CD14-positive monocyte (primary cell): ENCODE data around the gene C1RL. TPM values are rescaled to one million over a fixed set of nuclear protein-coding genes. Genes with fewer than 3 reads are reported as not detected.

Experiments used
- DNase-seq, 3 donors: peaks; one replicate each; pipeline ENCODE4 v3.0.0-alpha.2; 2011 to 2022
- H2AFZ ChIP-seq: 2 replicates; pipeline ENCODE4 v1.6.0; 2012; ENCODE audit warnings: mild to moderate bottlenecking, low read depth, low read length, inconsistent platforms; ENCODE audit not compliant: insufficient read depth, poor library complexity, severe bottlenecking
- H3K27ac ChIP-seq, 2 donors: 1 replicate in 1 of 2; 2 replicates in 1 of 2; pipeline ENCODE4 v1.5.1; 2012 to 2013; ENCODE audit warnings: low read length in 2 of 2, control low read depth in 1 of 2, inconsistent platforms in 1 of 2, low read depth in 1 of 2, mild to moderate bottlenecking in 1 of 2
- H3K27me3 ChIP-seq, 2 donors: one replicate each; pipeline versions ENCODE4 v1.6.0 to v1.6.1; 2011 to 2013; ENCODE audit warnings: low read length in 2 of 2; ENCODE audit not compliant: control insufficient read depth in 2 of 2, insufficient read depth in 2 of 2
- H3K36me3 ChIP-seq, 2 donors: replicated peaks in 1 of 2; 1 replicate in 1 of 2; 2 replicates in 1 of 2; pipeline versions ENCODE4 v1.5.1 to v1.6.1; 2012 to 2013; ENCODE audit warnings: low read length in 2 of 2, control low read depth in 1 of 2, inconsistent platforms in 1 of 2, mild to moderate bottlenecking in 1 of 2; ENCODE audit not compliant: insufficient read depth in 2 of 2, control insufficient read depth in 1 of 2
- H3K4me1 ChIP-seq, 2 donors: 1 replicate in 1 of 2; 2 replicates in 1 of 2; pipeline versions ENCODE4 v1.5.1 to v1.6.1; 2012 to 2013; ENCODE audit warnings: low read length in 2 of 2, control low read depth in 1 of 2, inconsistent platforms in 1 of 2, mild to moderate bottlenecking in 1 of 2, moderate library complexity in 1 of 2; ENCODE audit not compliant: insufficient read depth in 2 of 2, control insufficient read depth in 1 of 2
- H3K4me2 ChIP-seq: replicated peaks from 2 replicates; pipeline ENCODE3; 2012; ENCODE audit warnings: low read length, moderate library complexity, mild to moderate bottlenecking; ENCODE audit not compliant: poor library complexity, severe bottlenecking; ENCODE audit errors: extremely low read depth
- H3K4me3 ChIP-seq, 3 experiments: fragments of 200-600 bp in 1 of 3; sonication (generic) in 1 of 3; replicated peaks in 1 of 3; 1 replicate in 2 of 3; 2 replicates in 1 of 3; pipeline ENCODE4 v1.5.1; 2011 to 2013; ENCODE audit warnings: low read length in 3 of 3, mild to moderate bottlenecking in 3 of 3, control low read depth in 2 of 3, low read depth in 2 of 3, inconsistent platforms in 1 of 3, moderate library complexity in 1 of 3
- H3K79me2 ChIP-seq: 2 replicates; pipeline ENCODE4 v1.6.0; 2012; ENCODE audit warnings: mild to moderate bottlenecking, control low read depth, inconsistent platforms, low read length, moderate library complexity; ENCODE audit not compliant: insufficient read depth
- H3K9ac ChIP-seq: 2 replicates; pipeline ENCODE4 v1.6.0; 2017; ENCODE audit warnings: low read length, mild to moderate bottlenecking; ENCODE audit not compliant: insufficient read depth, poor library complexity, severe bottlenecking
- H3K9me3 ChIP-seq, 2 donors: replicated peaks in 1 of 2; 1 replicate in 1 of 2; 2 replicates in 1 of 2; pipeline versions ENCODE4 v1.5.1 to v1.6.1; 2012 to 2013; ENCODE audit warnings: low read length in 2 of 2, control low read depth in 1 of 2; ENCODE audit not compliant: control insufficient read depth in 1 of 2, insufficient read depth in 1 of 2
- H4K20me1 ChIP-seq: 2 replicates; pipeline ENCODE4 v1.6.0; 2012; ENCODE audit warnings: mild to moderate bottlenecking, low read length, control low read depth, moderate library complexity; ENCODE audit not compliant: insufficient read depth
- H3K27ac Mint-ChIP-seq, 7 donors: one replicate each; pipeline ENCODE4 v1.8.0; 2020; ENCODE audit warnings: mild to moderate bottlenecking in 7 of 7, mixed read lengths in 7 of 7, moderate library complexity in 6 of 7, inconsistent platforms in 2 of 7
- H3K27me3 Mint-ChIP-seq, 3 donors: one replicate each; pipeline ENCODE4 v1.8.0; 2021 to 2022; ENCODE audit warnings: low read depth in 3 of 3, mild to moderate bottlenecking in 3 of 3, mixed read lengths in 3 of 3, moderate library complexity in 3 of 3, inconsistent platforms in 1 of 3
- H3K36me3 Mint-ChIP-seq, 2 donors: one replicate each; pipeline ENCODE4 v1.8.0; 2020; ENCODE audit warnings: mixed read lengths in 2 of 2, inconsistent platforms in 1 of 2, mild to moderate bottlenecking in 1 of 2
- H3K4me1 Mint-ChIP-seq: one replicate; pipeline ENCODE4 v1.8.0; 2020; ENCODE audit warnings: mild to moderate bottlenecking, mixed read lengths
- H3K4me3 Mint-ChIP-seq, 2 donors: one replicate each; pipeline ENCODE4 v1.8.0; 2020; ENCODE audit warnings: mild to moderate bottlenecking in 2 of 2, mixed read lengths in 2 of 2, moderate library complexity in 1 of 2
- H3K9me3 Mint-ChIP-seq, 7 donors: one replicate each; pipeline ENCODE4 v1.8.0; 2020 to 2022; ENCODE audit warnings: mixed read lengths in 7 of 7, mild to moderate bottlenecking in 6 of 7, moderate library complexity in 6 of 7, inconsistent platforms in 2 of 7
- CTCF ChIP-seq: fragments of 200-600 bp; IDR thresholded peaks from one replicate; pipeline ENCODE4 v1.8.0; 2022; ENCODE audit warnings: antibody characterized with exemption, mild to moderate bottlenecking
- WGBS: methylation state at CpG from one replicate; pipeline ENCODE4 v1.1.5; 2013; ENCODE audit warnings: missing lambda C conversion rate; ENCODE audit not compliant: insufficient coverage; 5-methylcytosine and 5-hydroxymethylcytosine counted together
- intact Hi-C, 2 donors: fragments of 100-400 bp; cut with micrococcal nuclease; formaldehyde crosslinking; loops; one replicate each; pipeline versions ENCODE4 v1.15.0 to v1.15.1; 2023
- polyA plus RNA-seq, 3 donors: library from polyadenylated mRNA; depleted of rRNA in 1 of 3; unstranded in 2 of 3; stranded (reverse) in 1 of 3; fragments of 300-500 nt in 2 of 3; fragments of >200 nt in 1 of 3; fragmentation: Illumina TruSeq in 2 of 3; gene quantifications; 1 replicate in 2 of 3; 2 replicates in 1 of 3; pipeline ENCODE4 v1.2.3, GENCODE V29; 2012 to 2021

Gene C1RL
- polyA plus RNA-seq, 3 donors = 4.8 to 27.9 (median 5.6) TPM

GRCh38 chr12:7116196-7116595, 7.2 kb upstream of the C1RL start:
- H3K4me1 Mint-ChIP-seq = peaks cover 15% of the 10 kb centered on the region
- no peak overlapping the region for H2AFZ ChIP-seq
- H3K27ac Mint-ChIP-seq = no peak overlapping the region
- intact Hi-C loops = loop anchor here in 1 of 2 donors (10.0 kb wide), 1 partner anchor 91 kb away; no protein-coding TSS in a partner anchor
- H3K27me3 Mint-ChIP-seq = peaks cover 0 to 2% (median 1%) of the 10 kb centered on the region in 3 donors
- H3K4me2 ChIP-seq = no peak overlapping the region
- H3K4me3 ChIP-seq = no peak overlapping the region
- no peak overlapping the region for H3K4me3 Mint-ChIP-seq
- TF ChIP-seq CTCF = no peak
- peaks cover 4 to 8% of the 10 kb centered on the region in 2 donors for H3K4me1 ChIP-seq
- no peaks in the 10 kb centered on the region for H3K79me2 ChIP-seq
- H3K9me3 Mint-ChIP-seq = peaks cover 3 to 9% (median 6%) of the 10 kb centered on the region in 7 donors
- no peaks in the 10 kb centered on the region for H4K20me1 ChIP-seq
- DNase-seq = no peak
- H3K27ac ChIP-seq = no peak overlapping the region
- WGBS = no CpG with 5 or more reads among the region's 3 CpGs
- H3K27me3 ChIP-seq = no peaks in the 10 kb centered on the region
- H3K9me3 ChIP-seq = no peaks in the 10 kb centered on the region
- H3K36me3 Mint-ChIP-seq = peaks cover 40 to 46% of the 10 kb centered on the region in 2 donors
- no peak overlapping the region for H3K9ac ChIP-seq
- H3K36me3 ChIP-seq = peaks cover 0 to 7% of the 10 kb centered on the region in 2 donors

GRCh38 chr12:7114851-7115250, 5.8 kb upstream of the C1RL start:
- H3K27me3 Mint-ChIP-seq = peaks cover 0 to 3% (median 1%) of the 10 kb centered on the region in 3 donors
- H3K36me3 Mint-ChIP-seq = peaks cover 43 to 48% of the 10 kb centered on the region in 2 donors
- no peak overlapping the region for H3K27ac Mint-ChIP-seq
- intact Hi-C loops = loop anchor here (5.0 to 10.0 kb wide), 3 partner anchors 90 to 248 kb away; partner anchors contain the start of gene TPI1 (in 1 of the 2)
- no peak overlapping the region for H3K4me3 Mint-ChIP-seq
- H3K4me1 Mint-ChIP-seq = peaks cover 18% of the 10 kb centered on the region
- H2AFZ ChIP-seq = no peak overlapping the region
- DNase-seq = no peak
- H3K79me2 ChIP-seq = no peaks in the 10 kb centered on the region
- H3K9me3 Mint-ChIP-seq = peaks cover 3 to 9% (median 6%) of the 10 kb centered on the region in 7 donors
- WGBS = 92% methylated on average over 6 of the region's 6 CpGs
- H4K20me1 ChIP-seq = no peaks in the 10 kb centered on the region
- no peak for TF ChIP-seq CTCF
- no peak overlapping the region for H3K4me2 ChIP-seq
- H3K9me3 ChIP-seq = no peaks in the 10 kb centered on the region
- no peak overlapping the region for H3K9ac ChIP-seq
- H3K4me1 ChIP-seq = peaks cover 4 to 8% of the 10 kb centered on the region in 2 donors
- no peaks in the 10 kb centered on the region for H3K27me3 ChIP-seq
- no peak overlapping the region for H3K4me3 ChIP-seq
- no peak overlapping the region for H3K27ac ChIP-seq
- H3K36me3 ChIP-seq = peaks cover 0 to 7% of the 10 kb centered on the region in 2 donors
